HG02610 (cell line): Measurements from ENCODE around the gene ADAMTSL3.

Experiments used
- ATAC-seq: cut with Tn5 transposase; IDR thresholded peaks from one replicate; pipeline ENCODE4 v1.9.1; 2021; ENCODE audit warnings: mild to moderate bottlenecking, moderate library complexity; ENCODE audit not compliant: unreplicated experiment

The ADAMTSL3 gene

GRCh38 chr15:83818591-83818990 lies 164.7 kb downstream of the ADAMTSL3 start:
- no peak for ATAC-seq

GRCh38 chr15:83830381-83830780 lies 176.5 kb downstream of the ADAMTSL3 start:
- ATAC-seq = no peak

GRCh38 chr15:83833569-83833968 lies 179.6 kb downstream of the ADAMTSL3 start:
- no peak for ATAC-seq

- ATAC-seq = no peak
These were observed 181.6 kb downstream of the ADAMTSL3 start for GRCh38 chr15:83835479-83835878.

GRCh38 chr15:83837945-83838571 lies 184.1 kb downstream of the ADAMTSL3 start:
- ATAC-seq = no peak

GRCh38 chr15:83838763-83839162 lies 184.8 kb downstream of the ADAMTSL3 start:
- ATAC-seq = no peak

- ATAC-seq = no peak
These were observed 188.4 kb downstream of the ADAMTSL3 start for GRCh38 chr15:83842281-83842680.

GRCh38 chr15:83843471-83843871 lies 189.5 kb downstream of the ADAMTSL3 start:
- no peak for ATAC-seq

GRCh38 chr15:83844742-83845141 lies 190.8 kb downstream of the ADAMTSL3 start:
- no peak for ATAC-seq

GRCh38 chr15:83845230-83845629 lies 191.3 kb downstream of the ADAMTSL3 start:
- ATAC-seq = no peak

- ATAC-seq = no peak
These were observed 192.9 kb downstream of the ADAMTSL3 start for GRCh38 chr15:83846847-83847246.

GRCh38 chr15:83848315-83849050 lies 194.6 kb downstream of the ADAMTSL3 start:
- ATAC-seq = no peak

GRCh38 chr15:83850015-83850414 lies 196.1 kb downstream of the ADAMTSL3 start:
- no peak for ATAC-seq

- no peak for ATAC-seq
These were observed 196.8 kb downstream of the ADAMTSL3 start for GRCh38 chr15:83850501-83851245.

- no peak for ATAC-seq
These were observed 199.3 kb downstream of the ADAMTSL3 start for GRCh38 chr15:83853232-83853631.

GRCh38 chr15:83854321-83854720 lies 200.4 kb downstream of the ADAMTSL3 start:
- no peak for ATAC-seq

- ATAC-seq = no peak
These were observed 201.2 kb downstream of the ADAMTSL3 start for GRCh38 chr15:83854950-83855707.

GRCh38 chr15:83855956-83856355 lies 202.0 kb downstream of the ADAMTSL3 start:
- ATAC-seq = no peak

GRCh38 chr15:83858820-83859505 lies 205.0 kb downstream of the ADAMTSL3 start:
- no peak for ATAC-seq

- no peak for ATAC-seq
These were observed 212.8 kb downstream of the ADAMTSL3 start for GRCh38 chr15:83866692-83867091.

GRCh38 chr15:83869341-83869740 lies 215.4 kb downstream of the ADAMTSL3 start:
- ATAC-seq = no peak
